Measurements from ENCODE around the gene SELENOS. TPM values are rescaled to one million over a fixed set of nuclear protein-coding genes. Genes with fewer than 3 reads are reported as not detected.

The SELENOS gene
- total RNA-seq, 1 donor from 2014 or later: 47.2 TPM

- peak; percentile 97 for TF ChIP-seq CTCF (conservative IDR thresholded peaks at IDR 0.05)
- Mint-ChIP-seq H3K36me3 (no peaks in the 10 kb centered on the region), H3K27ac (peak overlapping the region; percentile 4), H3K4me1 (ENCODE audit: unreplicated experiment) (peaks cover 23% of the 10 kb centered on the region), H3K27me3 (peaks cover 22% of the 10 kb centered on the region), H3K9me3 (no peaks in the 10 kb centered on the region), H3K4me3 (peak overlapping the region; percentile 23)
- DNase-seq (ENCODE audit: extremely low spot score, unreplicated experiment): no peak
These were observed 18.8 kb downstream of the SELENOS start for GRCh38 chr15:101258238-101259144.

- H3K9me3 Mint-ChIP-seq: no peaks in the 10 kb centered on the region
- H3K27ac Mint-ChIP-seq: no peak overlapping the region
- DNase-seq (ENCODE audit: extremely low spot score, unreplicated experiment): no peak
- H3K36me3 Mint-ChIP-seq: no peaks in the 10 kb centered on the region
- H3K4me1 Mint-ChIP-seq (ENCODE audit: unreplicated experiment): peaks cover 33% of the 10 kb centered on the region
- peaks cover 22% of the 10 kb centered on the region for H3K27me3 Mint-ChIP-seq
- TF ChIP-seq CTCF (conservative IDR thresholded peaks at IDR 0.05): peak; percentile 59
- no peak overlapping the region for H3K4me3 Mint-ChIP-seq
These were observed 20.5 kb downstream of the SELENOS start for GRCh38 chr15:101256757-101257156.

- H3K4me3 Mint-ChIP-seq: peak overlapping the region; percentile 41
- no peaks in the 10 kb centered on the region for H3K36me3 Mint-ChIP-seq
- H3K27me3 Mint-ChIP-seq: peaks cover 22% of the 10 kb centered on the region
- no peak for TF ChIP-seq CTCF (conservative IDR thresholded peaks at IDR 0.05)
- H3K4me1 Mint-ChIP-seq (ENCODE audit: unreplicated experiment): peaks cover 33% of the 10 kb centered on the region
- no peak for DNase-seq (ENCODE audit: extremely low spot score, unreplicated experiment)
- H3K9me3 Mint-ChIP-seq: no peaks in the 10 kb centered on the region
- peak overlapping the region; percentile 15 for H3K27ac Mint-ChIP-seq
These were observed 21.6 kb downstream of the SELENOS start for GRCh38 chr15:101255615-101256241.

GRCh38 chr15:101255051-101255395 lies 22.3 kb downstream of the SELENOS start:
- no peak for DNase-seq (ENCODE audit: extremely low spot score, unreplicated experiment)
- no peak for TF ChIP-seq CTCF (conservative IDR thresholded peaks at IDR 0.05)
- Mint-ChIP-seq H3K36me3 (no peaks in the 10 kb centered on the region), H3K27me3 (peaks cover 20% of the 10 kb centered on the region), H3K27ac (no peak overlapping the region), H3K9me3 (no peaks in the 10 kb centered on the region), H3K4me3 (no peak overlapping the region), H3K4me1 (ENCODE audit: unreplicated experiment) (peaks cover 40% of the 10 kb centered on the region)

GRCh38 chr15:101254157-101255050 lies 22.9 kb downstream of the SELENOS start:
- no peak for DNase-seq (ENCODE audit: extremely low spot score, unreplicated experiment)
- H3K27ac Mint-ChIP-seq: no peak overlapping the region
- H3K4me3 Mint-ChIP-seq: no peak overlapping the region
- peak; percentile 39 for TF ChIP-seq CTCF (conservative IDR thresholded peaks at IDR 0.05)
- H3K27me3 Mint-ChIP-seq: peaks cover 17% of the 10 kb centered on the region
- H3K9me3 Mint-ChIP-seq: no peaks in the 10 kb centered on the region
- no peaks in the 10 kb centered on the region for H3K36me3 Mint-ChIP-seq
- H3K4me1 Mint-ChIP-seq (ENCODE audit: unreplicated experiment): peaks cover 44% of the 10 kb centered on the region
